ENCODE results near the gene SHQ1. TPM values are rescaled to one million over a fixed set of nuclear protein-coding genes. Genes with fewer than 3 reads are reported as not detected.
A peak's percentile ranks its signal among the peaks of the same experiment; 100 is the strongest.

The SHQ1 gene
- total and polyA plus RNA-seq, 9 donors, result 6.6 to 30.0 (median 14.8) TPM

DNA sequence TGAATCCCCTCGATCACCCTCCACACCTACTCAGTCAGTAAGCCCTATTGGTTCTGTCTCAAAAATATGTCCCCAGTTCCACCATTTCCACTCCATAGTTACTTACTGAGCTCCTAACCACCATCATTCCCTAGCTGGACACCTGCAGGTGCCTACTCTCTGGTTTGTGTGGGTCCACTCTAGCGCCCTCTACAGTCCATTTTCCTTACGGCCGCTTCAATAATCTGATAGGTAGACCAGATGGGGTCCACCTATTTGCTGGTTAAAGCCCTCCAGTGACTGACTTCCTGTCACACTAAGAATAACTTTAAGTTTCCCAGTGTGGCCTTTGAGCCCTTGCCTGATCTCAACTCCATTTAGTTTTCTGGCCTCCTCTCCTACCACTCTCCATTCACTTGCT is 44.6 kb upstream of the SHQ1 start:
- TF ChIP-seq, protein P1, sequence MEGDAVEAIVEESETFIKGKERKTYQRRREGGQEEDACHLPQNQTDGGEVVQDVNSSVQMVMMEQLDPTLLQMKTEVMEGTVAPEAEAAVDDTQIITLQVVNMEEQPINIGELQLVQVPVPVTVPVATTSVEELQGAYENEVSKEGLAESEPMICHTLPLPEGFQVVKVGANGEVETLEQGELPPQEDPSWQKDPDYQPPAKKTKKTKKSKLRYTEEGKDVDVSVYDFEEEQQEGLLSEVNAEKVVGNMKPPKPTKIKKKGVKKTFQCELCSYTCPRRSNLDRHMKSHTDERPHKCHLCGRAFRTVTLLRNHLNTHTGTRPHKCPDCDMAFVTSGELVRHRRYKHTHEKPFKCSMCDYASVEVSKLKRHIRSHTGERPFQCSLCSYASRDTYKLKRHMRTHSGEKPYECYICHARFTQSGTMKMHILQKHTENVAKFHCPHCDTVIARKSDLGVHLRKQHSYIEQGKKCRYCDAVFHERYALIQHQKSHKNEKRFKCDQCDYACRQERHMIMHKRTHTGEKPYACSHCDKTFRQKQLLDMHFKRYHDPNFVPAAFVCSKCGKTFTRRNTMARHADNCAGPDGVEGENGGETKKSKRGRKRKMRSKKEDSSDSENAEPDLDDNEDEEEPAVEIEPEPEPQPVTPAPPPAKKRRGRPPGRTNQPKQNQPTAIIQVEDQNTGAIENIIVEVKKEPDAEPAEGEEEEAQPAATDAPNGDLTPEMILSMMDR (IDR thresholded peaks at IDR 0.05), result no peak
- no peak for TF ChIP-seq EP300 (IDR thresholded peaks at IDR 0.05)
- TF ChIP-seq POLR2A (IDR thresholded peaks at IDR 0.05), result no peak
- Histone ChIP-seq H3K4me1 (ENCODE audit: insufficient read depth) (peaks cover 11% of the 10 kb centered on the region), H3K9me3 (no peaks in the 10 kb centered on the region), H3K4me3 (no peak overlapping the region), H3K27me3 (no peaks in the 10 kb centered on the region), H3K36me3 (no peaks in the 10 kb centered on the region), H3K27ac (peak overlapping the region in 1 of 2 donors; percentile 80)
- DNase-seq, result no peak
- intact Hi-C loops (cut with DNase I), result no loop called here
- 77 to 82% (median 77%) methylated on average over 4 of the region's 4 CpGs for WGBS, 3 donors

DNA sequence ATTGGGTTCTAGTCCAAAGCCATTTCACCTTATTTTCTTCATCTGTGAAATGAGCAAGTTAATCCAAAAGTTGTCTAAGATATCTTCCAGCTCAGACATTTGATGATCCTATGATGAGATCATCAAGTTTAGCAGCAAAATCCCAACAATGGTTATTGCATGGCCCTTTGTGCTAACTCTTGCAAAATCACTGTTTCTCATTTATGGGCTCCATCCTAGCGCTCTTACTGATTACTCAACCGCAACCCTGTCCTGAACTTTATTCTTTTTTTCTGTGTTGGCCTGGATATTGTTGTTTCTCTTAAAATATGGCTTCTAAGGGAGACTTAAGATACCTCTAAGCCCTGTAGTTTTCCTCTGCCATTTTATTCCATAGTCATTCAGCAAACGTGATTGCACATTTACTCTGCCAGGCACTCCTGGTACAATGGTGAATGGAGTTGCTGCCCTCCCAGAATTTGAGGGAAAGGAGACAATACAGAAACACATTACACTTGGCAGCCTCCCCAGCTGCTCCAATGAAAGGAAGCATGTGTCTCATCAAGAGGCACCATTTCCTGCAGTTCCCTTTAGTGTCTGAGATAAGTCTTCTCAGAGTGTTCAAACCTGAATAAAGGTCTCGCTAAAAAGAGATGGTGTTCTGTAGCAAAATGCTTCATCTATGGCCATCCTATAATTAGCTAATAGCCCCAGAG is 44.0 kb upstream of the SHQ1 start:
- WGBS, 3 donors, result 32 to 50% (median 36%) methylated on average over 4 of the region's 4 CpGs
- no peaks in the 10 kb centered on the region for H3K27me3 ChIP-seq

DNA sequence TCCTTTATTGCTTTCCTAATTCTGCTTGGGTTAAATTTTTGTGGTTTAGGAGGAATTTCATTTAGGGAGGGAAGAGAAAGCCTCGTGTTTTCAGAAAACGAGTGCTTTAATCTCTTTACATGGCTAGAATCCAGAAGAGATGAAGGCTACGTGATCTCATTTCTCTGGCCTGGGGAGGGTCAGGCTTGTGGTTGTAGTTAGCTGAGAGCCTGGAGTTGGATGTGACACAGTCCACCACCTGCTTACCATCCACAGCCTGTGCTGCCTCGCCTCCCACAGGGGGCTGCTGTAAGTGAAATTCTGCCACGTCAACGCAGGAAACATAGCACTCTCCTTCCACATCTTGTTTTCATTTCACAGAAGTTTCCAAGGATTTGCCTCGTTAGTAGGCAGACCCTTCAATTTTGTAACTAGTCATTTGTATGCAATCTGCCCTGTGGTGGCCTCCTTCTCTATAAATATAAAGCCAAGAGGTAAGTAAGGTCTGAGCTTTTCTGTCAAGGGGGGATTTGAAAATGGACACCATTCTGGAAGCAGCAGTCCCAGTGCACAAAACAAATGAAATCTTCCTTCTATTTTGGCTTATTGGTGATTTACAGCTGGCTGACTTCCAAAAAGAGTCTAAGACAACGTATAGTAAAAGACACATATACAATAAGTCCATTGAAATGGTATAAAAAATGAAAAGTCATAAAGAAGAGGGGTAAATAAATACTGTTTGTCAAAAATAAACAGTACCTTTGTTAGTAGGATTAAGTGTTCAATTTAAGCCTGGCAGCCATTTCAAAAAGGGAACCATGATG is 43.0 kb upstream of the SHQ1 start:
- DNase-seq, result peak; percentile 77 to 88 (median 81)
- Histone ChIP-seq H3K4me1 (ENCODE audit: insufficient read depth) (peaks cover 11% of the 10 kb centered on the region), H3K36me3 (no peaks in the 10 kb centered on the region), H3K9me3 (no peaks in the 10 kb centered on the region), H3K27ac (peak overlapping the region; percentile 17 to 80), H3K27me3 (no peaks in the 10 kb centered on the region), H3K4me3 (no peak overlapping the region)
- 4 to 9% (median 6%) methylated on average over 8 of the region's 8 CpGs for WGBS, 3 donors
- TF ChIP-seq EP300 (IDR thresholded peaks at IDR 0.05), result no peak
- TF ChIP-seq, protein P1 (IDR thresholded peaks at IDR 0.05), result peak in 2 of 3 donors; percentile 31 to 42
- intact Hi-C loops (cut with DNase I), result no loop called here

More for the DNA sequence above, 44.0 kb upstream of the SHQ1 start:
- peak in 4 of 5 donors; percentile 45 to 58 (median 50) for DNase-seq
- no peaks in the 10 kb centered on the region for H3K9me3 ChIP-seq
- no peaks in the 10 kb centered on the region for H3K36me3 ChIP-seq
- H3K4me3 ChIP-seq, result no peak overlapping the region
- peaks cover 11% of the 10 kb centered on the region for H3K4me1 ChIP-seq (ENCODE audit: insufficient read depth)
- TF ChIP-seq, protein P1 (IDR thresholded peaks at IDR 0.05), result no peak
- peak overlapping the region in 1 of 2 donors; percentile 80 for H3K27ac ChIP-seq
- intact Hi-C loops (cut with DNase I), result no loop called here

- Histone ChIP-seq H3K27me3 (no peaks in the 10 kb centered on the region), H3K4me1 (ENCODE audit: insufficient read depth) (peaks cover 11% of the 10 kb centered on the region), H3K36me3 (no peaks in the 10 kb centered on the region), H3K4me3 (peak overlapping the region; percentile 7), H3K9me3 (no peaks in the 10 kb centered on the region), H3K27ac (peak overlapping the region; percentile 46 to 80)
- peak in 2 of 5 donors; percentile 22 to 43 for DNase-seq
- WGBS, 3 donors, result 52 to 60% (median 57%) methylated on average over 10 of the region's 10 CpGs
- TF ChIP-seq POLR2A (IDR thresholded peaks at IDR 0.05) (no peak), EP300 (IDR thresholded peaks at IDR 0.05) (no peak)
- TF ChIP-seq, protein P1 (IDR thresholded peaks at IDR 0.05), result no peak
- intact Hi-C loops (cut with DNase I), result no loop called here
These were observed 42.1 kb upstream of the SHQ1 start for GRCh38 chr3:72890166-72890925.
